Natural killer cell (primary cell): ENCODE measurements around the gene GGTA1. TPM values are rescaled to one million over a fixed set of nuclear protein-coding genes. Genes with fewer than 3 reads are reported as not detected.

Experiments
- ATAC-seq, 3 donors: fragments of 150-1000 bp in 2 of 3; fragments of 200-7000 bp in 1 of 3; cut with Tn5 transposase; 1 replicate in 1 of 3; 2 replicates in 2 of 3; pipeline ENCODE4 v1.10.0; 2021; ENCODE audit warnings: mild to moderate bottlenecking in 2 of 3, moderate library complexity in 2 of 3
- DNase-seq, 2 donors: peaks; one replicate each; pipeline versions ENCODE4 v3.0.0 to v3.0.0-alpha.2; 2013 to 2021; ENCODE audit warnings: mixed read lengths in 1 of 2
- H3K27ac ChIP-seq: one replicate; pipeline ENCODE4 v1.5.1; 2013; ENCODE audit warnings: mild to moderate bottlenecking, low read length
- H3K27me3 ChIP-seq: one replicate; pipeline ENCODE4 v1.6.1; 2013; ENCODE audit warnings: low read length; ENCODE audit not compliant: control insufficient read depth, insufficient read depth
- H3K36me3 ChIP-seq: one replicate; pipeline ENCODE4 v1.6.1; 2013; ENCODE audit warnings: low read length; ENCODE audit not compliant: control insufficient read depth, insufficient read depth
- H3K4me1 ChIP-seq: one replicate; pipeline ENCODE4 v1.6.1; 2013; ENCODE audit warnings: low read length; ENCODE audit not compliant: control insufficient read depth, insufficient read depth
- H3K4me3 ChIP-seq: one replicate; pipeline ENCODE4 v1.5.1; 2013; ENCODE audit warnings: low read length
- H3K9me3 ChIP-seq: one replicate; pipeline ENCODE4 v1.6.1; 2013; ENCODE audit warnings: low read length; ENCODE audit not compliant: control insufficient read depth, insufficient read depth
- H3K27ac Mint-ChIP-seq, 2 donors: one replicate each; pipeline ENCODE4 v1.8.0; 2022; ENCODE audit warnings: mild to moderate bottlenecking in 2 of 2, mixed read lengths in 2 of 2, moderate library complexity in 1 of 2
- H3K27me3 Mint-ChIP-seq, 2 donors: one replicate each; pipeline ENCODE4 v1.8.0; 2022; ENCODE audit warnings: low read depth in 2 of 2, mixed read lengths in 2 of 2
- H3K36me3 Mint-ChIP-seq: one replicate; pipeline ENCODE4 v1.8.0; 2022; ENCODE audit warnings: mixed read lengths
- H3K4me1 Mint-ChIP-seq, 2 donors: one replicate each; pipeline ENCODE4 v1.8.0; 2022; ENCODE audit warnings: mixed read lengths in 2 of 2
- H3K4me3 Mint-ChIP-seq: one replicate; pipeline ENCODE4 v1.8.0; 2022; ENCODE audit warnings: mild to moderate bottlenecking, moderate library complexity, mixed read lengths
- H3K9me3 Mint-ChIP-seq, 2 donors: one replicate each; pipeline ENCODE4 v1.8.0; 2022; ENCODE audit warnings: mixed read lengths in 2 of 2
- WGBS: methylation state at CpG from one replicate; pipeline ENCODE4 v1.1.7; 2013; ENCODE audit warnings: missing lambda C conversion rate; ENCODE audit not compliant: insufficient coverage; 5-methylcytosine and 5-hydroxymethylcytosine counted together
- intact Hi-C: fragments of 100-400 bp; cut with micrococcal nuclease; formaldehyde crosslinking; loops from one replicate; pipeline ENCODE4 v1.14.2; 2022
- total RNA-seq, 4 donors: library from RNA; stranded (reverse); fragments of 120-200 nt in 1 of 4; gene quantifications; one replicate each; pipeline versions ENCODE4 v1.2.3 to v1.2.4, GENCODE V29; 2013 to 2022
- TF ChIP-seq, protein P1 (sequence below): fragments of 200-600 bp; IDR thresholded peaks from one replicate; pipeline ENCODE4 v1.8.0; 2022; ENCODE audit warnings: antibody characterized with exemption

GGTA1 gene
- total RNA-seq, 3 donors from 2014 or later (not counting 1 experiment from before 2014, with no cell fraction given) = 0.23 to 0.87 (median 0.55) TPM

DNA sequence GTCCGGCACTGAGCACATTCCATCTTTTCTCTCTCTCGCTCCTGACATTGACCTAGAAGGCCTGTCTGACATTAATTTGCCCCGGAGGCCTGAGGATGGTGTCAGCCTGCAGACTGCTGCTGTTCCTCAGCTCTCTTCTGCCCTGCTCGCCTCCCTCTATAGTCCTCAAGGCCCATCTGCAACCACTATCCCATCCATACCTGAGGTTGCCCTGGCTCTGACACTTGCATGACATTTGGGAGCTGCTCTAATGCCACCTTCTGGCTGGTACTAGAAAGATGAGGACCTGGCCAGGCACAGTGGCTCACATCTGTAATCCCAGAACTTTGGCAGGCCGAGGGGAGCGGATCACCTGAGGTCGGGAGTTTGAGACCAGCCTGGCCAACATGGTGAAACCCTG, 38.6 kb upstream of the GGTA1 start:
- 78% methylated on average over 7 of the region's 7 CpGs for WGBS
- Mint-ChIP-seq H3K27ac (no peak overlapping the region), H3K4me3 (no peak overlapping the region), H3K27me3 (peaks cover 3 to 5% of the 10 kb centered on the region in 2 donors), H3K4me1 (no peaks in the 10 kb centered on the region), H3K9me3 (no peaks in the 10 kb centered on the region), H3K36me3 (no peaks in the 10 kb centered on the region)
- TF ChIP-seq, protein P1, sequence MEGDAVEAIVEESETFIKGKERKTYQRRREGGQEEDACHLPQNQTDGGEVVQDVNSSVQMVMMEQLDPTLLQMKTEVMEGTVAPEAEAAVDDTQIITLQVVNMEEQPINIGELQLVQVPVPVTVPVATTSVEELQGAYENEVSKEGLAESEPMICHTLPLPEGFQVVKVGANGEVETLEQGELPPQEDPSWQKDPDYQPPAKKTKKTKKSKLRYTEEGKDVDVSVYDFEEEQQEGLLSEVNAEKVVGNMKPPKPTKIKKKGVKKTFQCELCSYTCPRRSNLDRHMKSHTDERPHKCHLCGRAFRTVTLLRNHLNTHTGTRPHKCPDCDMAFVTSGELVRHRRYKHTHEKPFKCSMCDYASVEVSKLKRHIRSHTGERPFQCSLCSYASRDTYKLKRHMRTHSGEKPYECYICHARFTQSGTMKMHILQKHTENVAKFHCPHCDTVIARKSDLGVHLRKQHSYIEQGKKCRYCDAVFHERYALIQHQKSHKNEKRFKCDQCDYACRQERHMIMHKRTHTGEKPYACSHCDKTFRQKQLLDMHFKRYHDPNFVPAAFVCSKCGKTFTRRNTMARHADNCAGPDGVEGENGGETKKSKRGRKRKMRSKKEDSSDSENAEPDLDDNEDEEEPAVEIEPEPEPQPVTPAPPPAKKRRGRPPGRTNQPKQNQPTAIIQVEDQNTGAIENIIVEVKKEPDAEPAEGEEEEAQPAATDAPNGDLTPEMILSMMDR = no peak
- Histone ChIP-seq H3K27ac (no peak overlapping the region), H3K27me3 (no peaks in the 10 kb centered on the region), H3K36me3 (no peaks in the 10 kb centered on the region), H3K4me1 (no peaks in the 10 kb centered on the region), H3K9me3 (no peaks in the 10 kb centered on the region), H3K4me3 (no peak overlapping the region)
- DNase-seq (no peak), ATAC-seq (no peak)
- intact Hi-C loops = no loop called here

DNA sequence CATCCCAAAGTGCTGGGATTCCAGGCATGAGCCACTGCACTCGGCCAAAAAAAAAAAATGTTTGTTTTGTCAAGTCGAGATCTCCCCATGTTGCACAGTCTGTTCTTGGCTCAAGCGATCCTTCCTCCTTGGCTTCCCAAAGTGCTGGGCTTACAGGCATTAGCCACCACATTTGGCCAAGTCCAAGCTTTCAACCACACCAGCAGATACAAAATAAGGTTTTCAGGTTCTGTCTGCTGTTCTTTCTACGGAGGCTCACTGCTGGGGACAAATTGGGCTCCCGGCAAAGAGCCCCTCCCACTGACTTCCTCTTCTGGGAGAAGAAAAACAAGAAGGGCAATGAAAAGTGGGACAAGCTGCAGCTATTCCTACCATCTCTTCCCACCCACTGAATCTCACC, 37.6 kb upstream of the GGTA1 start:
- Mint-ChIP-seq H3K9me3 (no peaks in the 10 kb centered on the region), H3K27ac (no peak overlapping the region), H3K27me3 (peaks cover 5 to 6% of the 10 kb centered on the region in 2 donors), H3K4me1 (no peaks in the 10 kb centered on the region), H3K36me3 (no peaks in the 10 kb centered on the region), H3K4me3 (no peak overlapping the region)
- no peak for ATAC-seq
- WGBS = 52% methylated on average over 5 of the region's 5 CpGs
- TF ChIP-seq, protein P1 = no peak
- no peak overlapping the region for H3K4me3 ChIP-seq
- no peaks in the 10 kb centered on the region for H3K4me1 ChIP-seq
- H3K27me3 ChIP-seq = no peaks in the 10 kb centered on the region
- intact Hi-C loops = no loop called here
- DNase-seq = no peak
- H3K27ac ChIP-seq = no peak overlapping the region
- H3K9me3 ChIP-seq = no peaks in the 10 kb centered on the region
- no peaks in the 10 kb centered on the region for H3K36me3 ChIP-seq

DNA sequence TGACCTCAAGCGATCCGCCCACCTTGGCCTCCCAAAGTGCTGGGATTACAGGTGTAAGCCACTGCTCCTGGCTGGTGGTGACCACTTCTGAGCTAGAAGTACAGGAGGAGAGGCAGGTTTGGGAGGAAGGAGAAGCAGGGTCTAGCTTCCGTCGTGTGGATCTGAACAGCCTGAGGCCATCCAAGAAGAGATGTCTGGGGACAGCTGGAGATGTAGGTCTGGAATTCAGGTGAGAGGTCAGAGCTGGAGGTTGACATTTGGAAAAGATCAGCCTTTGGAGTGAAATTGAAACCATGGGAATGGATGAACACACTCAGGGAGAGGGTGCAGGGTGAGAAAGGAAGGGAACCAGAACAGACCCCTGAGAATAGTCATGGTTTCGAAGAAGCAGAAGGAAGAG, 33.2 kb upstream of the GGTA1 start:
- DNase-seq (no peak), ATAC-seq (no peak)
- TF ChIP-seq, protein P1 = no peak
- Histone ChIP-seq H3K27ac (no peak overlapping the region), H3K4me1 (no peaks in the 10 kb centered on the region), H3K27me3 (no peaks in the 10 kb centered on the region), H3K4me3 (no peak overlapping the region), H3K9me3 (no peaks in the 10 kb centered on the region), H3K36me3 (no peaks in the 10 kb centered on the region)
- intact Hi-C loops = no loop called here
- Mint-ChIP-seq H3K4me3 (no peak overlapping the region), H3K4me1 (no peaks in the 10 kb centered on the region), H3K9me3 (no peaks in the 10 kb centered on the region), H3K36me3 (no peaks in the 10 kb centered on the region), H3K27ac (no peak overlapping the region), H3K27me3 (peaks cover 8 to 10% of the 10 kb centered on the region in 2 donors)
- 91% methylated on average over 5 of the region's 5 CpGs for WGBS

DNA sequence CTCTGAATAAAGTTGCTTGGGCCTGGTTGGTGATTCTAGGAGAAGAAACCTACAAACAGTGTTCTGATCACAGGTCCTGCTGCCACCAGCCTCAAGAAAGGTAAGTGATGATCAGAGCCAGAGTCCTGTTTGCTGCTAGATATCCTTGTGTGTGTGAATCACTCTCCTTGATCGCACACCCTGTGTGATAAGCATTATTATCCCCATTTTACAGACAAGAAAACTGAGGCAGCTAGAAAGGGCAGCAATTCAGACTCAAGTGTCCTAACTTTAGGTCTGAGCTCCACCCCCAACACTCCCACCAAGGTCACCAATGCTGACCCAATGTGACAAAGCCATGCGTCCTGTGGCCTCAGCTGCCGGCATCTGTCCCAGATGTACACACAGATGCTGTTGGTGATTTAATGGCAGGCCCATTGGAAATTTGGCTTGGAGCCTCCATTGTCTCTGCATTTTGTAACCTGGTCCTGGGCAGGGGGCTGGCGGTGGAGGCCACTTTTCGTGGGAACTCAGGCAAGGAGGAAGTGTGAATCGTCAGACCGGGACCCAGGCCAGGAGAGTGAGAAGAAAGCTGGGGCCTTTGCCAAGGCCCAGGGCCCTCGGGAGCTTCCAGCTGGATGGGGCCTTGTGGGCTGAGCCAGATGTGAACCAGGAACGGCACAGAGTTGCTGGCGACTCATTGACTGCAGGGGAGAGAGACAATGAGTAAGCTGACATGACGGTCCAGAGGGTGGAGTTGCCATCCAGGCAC, 29.8 kb upstream of the GGTA1 start:
- no peak overlapping the region for H3K4me3 ChIP-seq
- no peak overlapping the region for H3K4me3 Mint-ChIP-seq
- no peak for ATAC-seq
- no peak overlapping the region for H3K27ac Mint-ChIP-seq
- DNase-seq = no peak
- H3K9me3 ChIP-seq = no peaks in the 10 kb centered on the region
- no peak overlapping the region for H3K27ac ChIP-seq
- peaks cover 8 to 14% of the 10 kb centered on the region in 2 donors for H3K27me3 Mint-ChIP-seq
- intact Hi-C loops = no loop called here
- no peaks in the 10 kb centered on the region for H3K4me1 ChIP-seq
- TF ChIP-seq, protein P1 = no peak
- H3K9me3 Mint-ChIP-seq = no peaks in the 10 kb centered on the region
- no peaks in the 10 kb centered on the region for H3K4me1 Mint-ChIP-seq
- H3K36me3 ChIP-seq = no peaks in the 10 kb centered on the region
- H3K36me3 Mint-ChIP-seq = no peaks in the 10 kb centered on the region
- no peaks in the 10 kb centered on the region for H3K27me3 ChIP-seq
- WGBS = 69% methylated on average over 11 of the region's 11 CpGs
